HepG2 (cell line): Measurements from ENCODE around the gene RILPL1. TPM values are rescaled to one million over a fixed set of nuclear protein-coding genes. Genes with fewer than 3 reads are reported as not detected.

ENCODE experiments used
- ARNTL ChIP-seq: sonication (generic); formaldehyde crosslinking; IDR thresholded peaks from 2 replicates; pipeline ENCODE4 v1.4.0; 2020; ENCODE audit warnings: mild to moderate bottlenecking, missing genetic modification reagents
- ATF2 ChIP-seq: sonication (generic); formaldehyde crosslinking; IDR thresholded peaks from 2 replicates; pipeline ENCODE4 v1.4.0; 2020; ENCODE audit warnings: missing genetic modification reagents
- DDIT3 ChIP-seq: sonication (generic); formaldehyde crosslinking; IDR thresholded peaks from 2 replicates; pipeline ENCODE4 v1.4.0; 2020; ENCODE audit warnings: mild to moderate bottlenecking, missing genetic modification reagents
- E2F2 ChIP-seq: sonication (generic); formaldehyde crosslinking; IDR thresholded peaks from 2 replicates; pipeline ENCODE4 v1.4.0; 2020; ENCODE audit warnings: missing genetic modification reagents, borderline replicate concordance
- EP300 ChIP-seq, 3 experiments: sonication (generic) in 1 of 3; formaldehyde crosslinking in 1 of 3; IDR thresholded peaks; 2 replicates each; pipeline versions ENCODE4 v1.5.1 to v1.6.1; 2011 to 2020; ENCODE audit warnings: low read depth in 2 of 3, low read length in 2 of 3, borderline replicate concordance in 1 of 3, improper control_type of control experiment in 1 of 3, mild to moderate bottlenecking in 1 of 3, missing genetic modification reagents in 1 of 3, moderate library complexity in 1 of 3
- ETV6 ChIP-seq: sonication (generic); formaldehyde crosslinking; conservative IDR thresholded peaks from 2 replicates; pipeline ENCODE4 v1.4.0; 2020; ENCODE audit warnings: missing genetic modification reagents
- POLR2G ChIP-seq: fragments of 200-400 bp; formaldehyde crosslinking; IDR thresholded peaks from 2 replicates; pipeline ENCODE4 v1.6.1; 2018; ENCODE audit warnings: mild to moderate bottlenecking, low read depth, low read length, moderate library complexity
- SAP130 ChIP-seq: IDR thresholded peaks from 2 replicates; pipeline ENCODE4 v1.6.1; 2016; ENCODE audit warnings: low read depth
- TEAD3 ChIP-seq: optimal IDR thresholded peaks from 2 replicates; pipeline ENCODE3; 2016; ENCODE audit warnings: borderline replicate concordance
- ZFP1 ChIP-seq: IDR thresholded peaks from 2 replicates; pipeline ENCODE4 v1.6.1; 2016
- ZFP36L2 ChIP-seq: sonication (generic); formaldehyde crosslinking; IDR thresholded peaks from 2 replicates; pipeline ENCODE4 v1.4.0; 2020; ENCODE audit warnings: missing genetic modification reagents
- ZNF407 ChIP-seq: sonication (generic); formaldehyde crosslinking; IDR thresholded peaks from one replicate; pipeline ENCODE4 v1.5.1; 2020; ENCODE audit warnings: mild to moderate bottlenecking, missing genetic modification reagents; ENCODE audit errors: not compliant biosample characterization
- ZNF510 ChIP-seq: sonication (generic); formaldehyde crosslinking; IDR thresholded peaks from 2 replicates; pipeline ENCODE4 v1.4.0; 2020; ENCODE audit warnings: low read depth, mild to moderate bottlenecking, missing genetic modification reagents
- ZNF709 ChIP-seq: sonication (generic); formaldehyde crosslinking; IDR thresholded peaks from 2 replicates; pipeline ENCODE4 v1.5.0; 2020; ENCODE audit warnings: mild to moderate bottlenecking, missing genetic modification reagents
- ZNF879 ChIP-seq: sonication (generic); formaldehyde crosslinking; IDR thresholded peaks from 2 replicates; pipeline ENCODE4 v1.8.1; 2023; ENCODE audit warnings: missing genetic modification reagents
- polyA plus RNA-seq, 8 experiments: library from polyadenylated mRNA; depleted of rRNA in 3 of 8; stranded (reverse) in 7 of 8; unstranded in 1 of 8; fragments of >200 nt; fragmentation: Illumina TruSeq in 4 of 8; extraction: Trizol in 4 of 8; gene quantifications; 2 replicates each; pipeline versions ENCODE4 v1.2.1 to v1.2.3, GENCODE V29; 2011 to 2016; ENCODE audit warnings: low read depth in 4 of 8, missing spikeins in 1 of 8, mixed read lengths in 1 of 8; ENCODE audit not compliant: insufficient read depth in 1 of 8
- total RNA-seq, 5 experiments: library from RNA; depleted of rRNA; stranded (reverse); fragments of >200 nt; fragmentation: Illumina TruSeq; extraction: Trizol; gene quantifications; 2 replicates each; pipeline ENCODE4 v1.2.3, GENCODE V29; 2016; ENCODE audit warnings: low read depth in 1 of 5
- TF ChIP-seq, protein P1 (sequence below): sonication (generic); formaldehyde crosslinking; IDR thresholded peaks from 2 replicates; pipeline ENCODE4 v1.5.0; 2020; ENCODE audit warnings: missing genetic modification reagents

RILPL1 gene
- total and polyA plus RNA-seq, 2 of the 13 experiments (the other 11 are each of a cell fraction or from before 2014, with no cell fraction given) = 5.8 to 28.4 TPM

DNA sequence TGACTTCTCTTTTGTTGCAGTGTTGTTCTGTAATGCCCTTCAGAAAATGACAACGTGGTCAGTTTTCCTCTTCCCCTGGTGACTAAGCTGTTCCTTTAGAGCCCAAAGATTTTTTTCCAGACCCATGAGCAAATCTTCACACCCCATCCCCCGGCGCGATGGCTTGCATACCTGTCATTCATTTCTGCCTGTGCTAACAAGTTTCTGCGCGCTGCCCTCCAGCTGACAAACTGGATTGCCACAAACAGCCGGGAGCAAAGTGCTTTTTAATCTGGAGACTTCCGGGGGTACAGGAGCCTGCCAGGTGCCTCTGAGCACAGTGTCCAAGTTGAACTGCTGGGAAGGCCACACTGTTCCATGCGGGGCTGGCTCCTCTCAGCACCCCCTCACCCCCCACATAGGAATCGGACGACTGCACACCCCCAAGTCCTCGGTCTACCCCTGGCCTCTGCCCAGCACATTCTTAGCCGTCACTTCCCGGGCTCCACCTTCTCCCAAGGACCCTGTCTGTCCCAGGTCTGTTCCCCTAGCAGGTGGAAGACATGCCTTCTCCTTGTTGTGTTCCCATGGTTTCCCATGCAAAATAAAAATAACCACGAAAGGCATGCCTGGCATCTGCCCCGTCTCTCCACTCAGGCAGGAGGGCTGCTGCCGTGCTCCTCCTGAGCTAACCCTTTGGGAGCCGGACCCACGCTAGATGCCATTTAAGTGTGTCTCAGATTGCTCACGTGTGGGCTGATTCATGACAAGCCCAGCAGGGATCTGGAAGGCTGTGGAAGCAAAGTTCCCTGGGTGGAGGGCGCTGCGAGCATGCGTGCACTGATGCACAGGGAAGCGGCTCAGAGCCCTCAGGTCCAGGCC lies 14.1 kb downstream of the RILPL1 start (continued):
- TF ChIP-seq ZNF407 (CRISPR knock-in tag) (no peak), SAP130 (CRISPR knock-in tag) (peak; percentile 91), ETV6 (CRISPR knock-in tag) (no peak), ZFP36L2 (CRISPR knock-in tag) (no peak), ZFP1 (CRISPR knock-in tag) (no peak), TEAD3 (peak; percentile 87), DDIT3 (CRISPR knock-in tag) (no peak), ATF2 (CRISPR knock-in tag) (0 out of 2 replicates have a peak, but pooled peaks have one; percentile 56), ZNF510 (CRISPR knock-in tag) (no peak), E2F2 (CRISPR knock-in tag) (no peak), POLR2G (no peak), EP300 (IDR thresholded peaks at IDR 0.05; ENCODE audit: low read depth in 2 of 2, low read length in 2 of 2) (0 out of 4 replicates have a peak, but pooled peaks have one; percentile 27 to 41), EP300 (CRISPR knock-in tag; IDR thresholded peaks at IDR 0.05; ENCODE audit: borderline replicate concordance) (peak; percentile 32; the same call in 1 of the 2 replicates), ZNF709 (CRISPR knock-in tag) (no peak), ARNTL (CRISPR knock-in tag) (no peak), ZNF879 (no peak)
- TF ChIP-seq, protein P1, sequence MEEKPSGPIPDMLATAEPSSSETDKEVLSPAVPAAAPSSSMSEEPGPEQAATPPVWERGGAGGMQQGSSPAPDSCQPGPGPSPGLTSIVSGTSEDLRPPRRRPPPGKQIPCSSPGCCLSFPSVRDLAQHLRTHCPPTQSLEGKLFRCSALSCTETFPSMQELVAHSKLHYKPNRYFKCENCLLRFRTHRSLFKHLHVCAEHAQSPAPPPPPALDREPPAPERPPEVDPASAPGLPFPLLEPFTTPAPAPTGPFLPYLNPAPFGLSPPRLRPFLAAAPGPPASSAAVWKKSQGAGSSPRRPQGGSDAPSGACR = 0 out of 2 replicates have a peak, but pooled peaks have one; percentile 54
